ENCODE measurements around the gene ZEB1.
"Not testable (repeated sequence)": the region's sequence is repeated elsewhere in the genome, so short reads cannot be mapped to it uniquely, and the experiment has no call there.

Gene ZEB1

GRCh38 chr10:31368724-31369123, 49.7 kb downstream of the ZEB1 start:
- no peak for DNase-seq (ENCODE audit: low read depth)

GRCh38 chr10:31372439-31372838, 53.4 kb downstream of the ZEB1 start:
- no peak for DNase-seq (ENCODE audit: low read depth)

- DNase-seq (ENCODE audit: low read depth), result peak; percentile 39
Observed at GRCh38 chr10:31374146-31374696, 55.2 kb downstream of the ZEB1 start.

- no peak for DNase-seq (ENCODE audit: low read depth)
Observed at GRCh38 chr10:31381171-31381570, 62.2 kb downstream of the ZEB1 start.

GRCh38 chr10:31381766-31382316, 62.8 kb downstream of the ZEB1 start:
- peak; percentile 15 for DNase-seq (ENCODE audit: low read depth)

GRCh38 chr10:31383810-31384588, 65.0 kb downstream of the ZEB1 start:
- DNase-seq (ENCODE audit: low read depth), result no peak

- DNase-seq (ENCODE audit: low read depth), result no peak
Observed at GRCh38 chr10:31384589-31384949, 65.6 kb downstream of the ZEB1 start.

GRCh38 chr10:31390804-31391203, 71.8 kb downstream of the ZEB1 start:
- no peak for DNase-seq (ENCODE audit: low read depth)

GRCh38 chr10:31393844-31394243, 74.8 kb downstream of the ZEB1 start:
- DNase-seq (ENCODE audit: low read depth), result no peak

- DNase-seq (ENCODE audit: low read depth), result peak; percentile 24
Observed at GRCh38 chr10:31395695-31396094, 76.7 kb downstream of the ZEB1 start.

GRCh38 chr10:31396376-31396775, 77.4 kb downstream of the ZEB1 start:
- no peak for DNase-seq (ENCODE audit: low read depth)

GRCh38 chr10:31397852-31398251, 78.8 kb downstream of the ZEB1 start:
- no peak for DNase-seq (ENCODE audit: low read depth)

GRCh38 chr10:31399171-31399570, 80.2 kb downstream of the ZEB1 start:
- DNase-seq (ENCODE audit: low read depth), result no peak

GRCh38 chr10:31399631-31400030, 80.6 kb downstream of the ZEB1 start:
- peak; percentile 27 for DNase-seq (ENCODE audit: low read depth)

- no peak for DNase-seq (ENCODE audit: low read depth)
Observed at GRCh38 chr10:31401287-31401686, 82.3 kb downstream of the ZEB1 start.

- DNase-seq (ENCODE audit: low read depth), result peak; percentile 41
Observed at GRCh38 chr10:31404640-31405039, 85.6 kb downstream of the ZEB1 start.

- DNase-seq (ENCODE audit: low read depth), result not testable (repeated sequence)
Observed at GRCh38 chr10:31405829-31406228, 86.8 kb downstream of the ZEB1 start.

GRCh38 chr10:31412397-31412796, 93.4 kb downstream of the ZEB1 start:
- DNase-seq (ENCODE audit: low read depth), result not testable (repeated sequence)

- peak; percentile 51 for DNase-seq (ENCODE audit: low read depth)
Observed at GRCh38 chr10:31413325-31413724, 94.3 kb downstream of the ZEB1 start.

GRCh38 chr10:31418481-31418880, 99.5 kb downstream of the ZEB1 start:
- no peak for DNase-seq (ENCODE audit: low read depth)

- peak; percentile 36 for DNase-seq (ENCODE audit: low read depth)
Observed at GRCh38 chr10:31419394-31420063, 100.5 kb downstream of the ZEB1 start.

- DNase-seq (ENCODE audit: low read depth), result no peak
Observed at GRCh38 chr10:31421322-31421721, 102.3 kb downstream of the ZEB1 start.

- no peak for DNase-seq (ENCODE audit: low read depth)
Observed at GRCh38 chr10:31422634-31423033, 103.6 kb downstream of the ZEB1 start.

All from EH (cell line).